Measurements from ENCODE around the gene PUM2.

The PUM2 gene

GRCh38 chr2:20334605-20335203 lies 15.9 kb downstream of the PUM2 start:
- DNase-seq, result no peak

- DNase-seq, result no peak
Measured at GRCh38 chr2:20333738-20334137, 16.9 kb downstream of the PUM2 start.

GRCh38 chr2:20330192-20330591 lies 20.5 kb downstream of the PUM2 start:
- no peak for DNase-seq

GRCh38 chr2:20327370-20327769 lies 23.3 kb downstream of the PUM2 start:
- no peak for DNase-seq

DNA sequence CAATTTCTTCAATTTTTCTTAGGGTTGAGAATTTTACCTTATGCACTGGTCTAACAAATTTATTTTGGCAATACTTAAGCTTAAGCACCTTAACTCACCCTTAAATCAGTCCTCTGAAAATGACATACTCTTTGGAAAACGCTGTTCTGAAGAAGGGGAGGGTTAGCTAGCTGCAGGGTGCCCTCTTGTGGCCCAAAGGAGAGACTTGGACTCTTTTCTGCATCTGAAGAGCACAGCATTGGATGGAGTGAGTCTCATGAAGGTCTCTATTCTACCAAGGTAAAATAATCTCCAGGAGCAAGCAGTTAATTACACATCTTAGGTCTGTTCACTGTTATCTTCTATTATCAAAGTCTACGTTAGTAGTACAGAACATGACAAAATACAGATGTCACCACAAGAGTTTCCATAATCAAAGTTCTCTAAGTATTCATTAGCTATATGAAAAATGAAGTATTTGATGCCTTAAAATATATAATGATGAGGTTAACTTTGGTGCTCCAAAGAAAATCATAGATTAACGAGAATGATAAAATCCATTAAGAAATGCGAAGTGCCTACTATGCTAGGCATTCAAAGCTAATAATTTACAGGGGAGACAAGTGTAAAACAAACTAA lies 24.4 kb downstream of the PUM2 start:
- peak; percentile 62 for DNase-seq

DNA sequence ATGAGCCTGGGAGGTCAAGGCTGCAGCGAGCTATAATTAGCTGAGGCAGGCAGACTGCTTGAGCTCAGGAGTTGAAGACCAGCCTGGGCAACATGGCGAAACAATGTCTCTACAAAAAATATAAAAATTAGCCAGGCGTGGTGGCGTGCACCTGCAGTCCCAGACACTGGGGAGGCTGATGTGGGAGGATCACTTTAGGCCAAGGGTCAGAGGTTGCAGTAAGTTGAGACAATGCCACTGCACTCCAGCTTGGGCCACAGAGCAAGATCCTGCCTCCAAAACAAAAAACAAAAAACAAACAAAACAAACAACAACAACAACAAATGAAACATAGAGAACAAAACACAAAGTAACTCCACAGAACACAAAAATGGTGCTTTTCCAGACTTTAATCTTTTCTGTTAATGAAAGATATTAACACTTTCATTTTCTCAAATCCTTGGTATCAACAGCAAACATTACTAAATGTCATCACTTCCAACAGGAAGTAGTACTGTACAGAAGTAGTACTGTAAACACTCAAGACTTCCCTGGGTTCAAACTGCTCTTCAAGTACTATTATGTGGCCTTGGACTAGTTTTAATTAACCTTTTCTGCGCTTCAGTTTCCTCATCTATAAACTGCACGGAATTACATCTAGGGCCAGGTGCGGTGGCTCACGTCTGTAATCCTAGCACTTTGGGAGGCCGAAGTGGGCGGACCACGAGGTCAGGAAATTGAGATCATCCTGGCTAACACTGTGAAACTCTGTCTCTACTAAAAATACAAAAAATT lies 27.9 kb downstream of the PUM2 start:
- DNase-seq, result no peak

DNA sequence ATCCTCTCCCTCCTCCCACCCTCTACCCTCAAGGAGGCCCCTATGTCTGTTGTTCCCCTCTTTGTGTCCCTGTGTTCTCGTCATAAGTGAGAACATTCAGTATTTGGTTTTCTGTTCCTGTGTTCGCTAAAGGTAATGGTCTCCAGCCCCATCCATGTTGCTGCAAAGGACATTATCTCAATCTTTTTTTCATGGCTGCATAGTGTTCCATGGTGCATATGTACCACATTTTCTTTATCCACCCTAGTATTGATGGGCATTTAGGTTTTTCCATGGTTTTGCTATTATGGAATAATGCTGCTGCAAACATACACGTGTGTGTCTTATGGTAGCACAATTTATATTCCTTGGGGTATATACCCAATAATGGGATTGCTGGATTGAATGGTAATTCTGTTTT lies 33.0 kb downstream of the PUM2 start:
- no peak for DNase-seq

GRCh38 chr2:20317197-20317596 lies 33.4 kb downstream of the PUM2 start:
- DNase-seq, result no peak

GRCh38 chr2:20314562-20315501 lies 35.8 kb downstream of the PUM2 start:
- DNase-seq, result peak; percentile 68

GRCh38 chr2:20313659-20314058 lies 37.0 kb downstream of the PUM2 start:
- DNase-seq, result peak; percentile 64

- DNase-seq, result no peak
Measured at GRCh38 chr2:20309001-20309400, 41.6 kb downstream of the PUM2 start.

DNA sequence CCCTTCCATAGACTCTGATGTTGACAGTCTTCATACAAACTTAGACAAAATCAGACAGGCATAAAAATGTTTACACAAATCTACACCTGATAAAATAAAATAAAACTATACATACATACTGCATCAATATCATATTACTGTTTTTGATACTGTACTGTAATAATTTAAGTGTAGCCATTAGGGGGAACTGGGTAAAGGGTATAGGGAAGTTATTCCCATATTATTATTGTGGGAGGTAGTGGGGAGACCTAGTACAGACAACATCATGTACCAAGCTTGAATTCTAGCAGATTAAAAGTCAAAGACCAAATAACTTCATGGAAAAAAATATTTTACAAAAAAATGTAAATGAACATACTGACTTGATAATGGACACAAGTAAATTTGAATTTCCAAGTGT lies 43.3 kb downstream of the PUM2 start:
- DNase-seq, result no peak

GRCh38 chr2:20304411-20304810 lies 46.2 kb downstream of the PUM2 start:
- DNase-seq, result peak; percentile 77

GRCh38 chr2:20303966-20304365 lies 46.7 kb downstream of the PUM2 start:
- DNase-seq, result no peak

GRCh38 chr2:20302019-20302418 lies 48.6 kb downstream of the PUM2 start:
- DNase-seq, result no peak

DNA sequence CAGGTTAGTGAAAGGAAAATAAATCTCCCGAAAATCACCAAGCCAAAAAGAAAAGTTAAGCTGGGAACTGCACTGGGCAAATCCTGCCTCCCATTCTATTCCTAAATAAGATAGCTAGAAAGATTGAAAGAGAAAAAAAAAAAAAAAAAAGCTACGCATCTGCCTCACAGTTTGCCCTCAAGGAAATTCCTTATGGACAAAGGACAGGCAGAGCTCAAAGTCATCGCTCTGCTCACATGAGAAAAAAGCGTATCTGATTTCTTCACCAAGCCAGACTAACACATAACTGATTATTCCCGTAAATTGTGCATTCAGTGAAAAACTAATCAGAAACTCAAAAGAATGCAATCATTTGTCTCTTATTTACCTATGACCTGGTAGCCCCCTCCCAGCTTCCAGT lies 50.0 kb downstream of the PUM2 start:
- no peak for DNase-seq

DNA sequence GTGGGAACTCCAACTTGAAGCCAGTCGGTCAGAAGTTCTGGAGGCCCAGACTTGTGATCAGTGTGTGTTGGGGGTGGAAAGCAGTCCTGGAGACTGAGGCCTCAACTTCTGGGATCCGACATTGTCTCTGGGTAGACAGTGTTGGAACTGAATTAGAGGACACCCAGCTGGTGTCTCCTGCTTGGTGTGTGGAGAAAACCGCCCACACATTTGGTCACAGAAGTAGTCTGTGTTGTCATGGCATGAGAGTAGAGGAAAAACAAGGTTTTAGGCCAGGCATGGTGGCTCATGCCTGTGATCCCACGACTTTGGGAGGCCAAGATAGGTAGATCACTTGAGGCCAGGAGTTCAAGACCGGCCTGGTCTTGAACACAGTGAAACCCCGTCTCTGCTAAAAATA lies 51.5 kb downstream of the PUM2 start:
- no peak for DNase-seq

DNA sequence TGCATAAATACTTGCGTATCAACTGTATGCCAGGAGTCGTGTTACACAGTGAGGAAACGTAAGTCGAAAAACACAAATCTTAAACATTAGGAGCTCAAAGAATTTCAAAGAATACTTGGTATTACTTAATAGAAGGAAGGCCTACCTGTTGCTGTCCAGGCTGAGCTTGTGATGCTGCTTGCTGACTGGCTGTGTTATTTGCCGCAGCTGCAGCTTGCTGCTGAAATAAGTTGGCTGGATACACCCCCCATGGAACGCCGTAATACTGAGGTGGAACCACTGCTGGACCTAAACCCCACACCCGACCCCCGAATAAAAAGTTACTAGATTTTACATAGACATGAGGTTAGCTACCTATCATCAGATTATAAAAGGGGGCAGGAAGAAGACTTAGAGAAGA lies 56.4 kb downstream of the PUM2 start:
- no peak for DNase-seq

DNA sequence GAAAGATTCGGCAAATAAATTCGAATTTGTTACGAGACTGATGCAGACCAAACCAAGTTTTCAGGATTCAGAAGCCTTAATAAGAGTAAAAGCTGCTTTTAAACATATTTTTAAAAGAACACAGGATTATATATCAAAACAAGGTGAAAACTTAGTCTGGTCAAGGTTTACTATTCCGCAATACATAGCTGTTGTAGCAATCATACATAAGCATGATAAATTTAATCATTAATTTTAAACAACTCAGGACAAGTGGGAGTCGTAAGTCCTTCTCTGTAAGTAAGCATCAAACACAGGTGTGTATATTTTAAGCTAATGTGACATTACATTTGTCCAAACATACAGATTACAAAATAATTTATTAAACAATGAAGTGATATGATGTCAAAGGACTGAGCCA lies 57.7 kb downstream of the PUM2 start:
- no peak for DNase-seq

- DNase-seq, result no peak
Measured at GRCh38 chr2:20291846-20292408, 58.7 kb downstream of the PUM2 start.

- peak; percentile 82 for DNase-seq
Measured at GRCh38 chr2:20291106-20291564, 59.5 kb downstream of the PUM2 start.

DNA sequence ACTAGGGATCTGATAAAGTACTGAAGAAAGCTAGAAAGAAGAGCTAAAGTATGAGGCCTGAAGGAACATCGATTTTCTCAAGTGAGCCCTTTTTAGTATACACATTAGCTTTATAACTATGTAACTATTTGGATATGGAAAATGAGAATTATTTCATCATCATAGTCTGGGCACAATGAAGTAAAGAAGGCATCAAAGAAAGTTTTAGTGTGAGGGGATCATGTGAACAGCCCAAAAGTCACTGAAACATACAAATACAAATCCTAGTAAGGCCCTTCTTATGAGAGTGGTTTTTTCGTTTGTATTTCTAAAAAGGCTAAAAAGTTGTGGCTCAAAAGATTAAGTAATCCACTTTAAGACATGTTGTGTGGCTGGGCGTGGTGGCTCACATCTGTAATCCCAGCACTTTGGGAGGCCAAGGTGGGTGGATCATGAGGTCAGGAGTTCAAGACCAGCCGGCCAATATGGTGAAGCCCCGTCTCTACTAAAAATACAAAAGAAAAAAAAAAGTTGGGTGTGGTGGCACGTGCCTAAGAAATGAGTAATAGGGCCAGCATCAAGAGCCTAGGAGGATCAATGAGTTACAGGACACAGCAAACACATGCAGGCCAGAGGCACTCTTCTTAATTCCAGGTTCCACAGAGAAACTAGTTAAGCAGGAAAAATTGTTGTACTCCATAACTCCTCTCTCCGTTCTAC lies 61.9 kb downstream of the PUM2 start:
- DNase-seq, result peak; percentile 63
